GM18520 (cell line): ENCODE results near the gene CDK5RAP2.

Source experiments
- ATAC-seq: cut with Tn5 transposase; IDR thresholded peaks from one replicate; pipeline ENCODE4 v1.9.1; 2021; ENCODE audit not compliant: unreplicated experiment

The CDK5RAP2 gene

DNA sequence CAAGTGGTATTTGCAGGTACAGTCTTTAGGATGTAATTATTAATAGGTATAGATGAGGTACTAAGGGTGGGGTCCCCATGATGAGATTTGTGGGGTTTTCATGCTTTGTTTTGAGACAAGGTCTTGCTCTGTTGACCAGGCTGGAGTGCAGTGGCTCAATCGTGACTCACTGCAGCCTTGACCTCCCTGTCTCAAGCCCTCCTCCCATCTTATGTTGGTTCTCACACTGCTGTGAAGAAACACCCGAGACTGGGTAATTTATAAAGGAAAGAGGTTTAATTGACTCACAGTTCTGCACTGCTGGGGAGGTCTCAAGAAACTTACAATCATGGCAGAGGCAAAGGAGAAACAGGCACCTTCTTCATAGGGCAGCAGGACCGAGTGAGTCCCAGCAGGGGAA, 217.5 kb downstream of the CDK5RAP2 start:
- ATAC-seq: no peak

DNA sequence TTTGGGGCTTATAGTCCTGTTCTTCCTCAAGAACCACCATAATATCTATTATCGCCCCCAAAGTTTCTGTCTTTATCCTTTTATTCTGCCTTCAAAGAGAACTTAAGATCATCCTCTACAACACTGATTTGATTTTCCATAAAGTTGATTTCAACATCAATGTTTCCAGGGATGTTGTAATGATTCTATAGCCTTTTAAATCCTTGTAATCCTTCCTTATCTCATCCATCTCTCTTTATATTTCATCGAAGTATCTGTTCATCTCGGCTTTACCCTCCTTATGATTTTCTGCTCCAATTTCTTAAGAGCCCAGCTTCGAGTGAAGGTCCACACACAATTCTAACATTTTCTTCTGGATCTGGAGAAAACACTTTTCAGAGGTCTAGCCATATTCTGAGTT, 218.4 kb downstream of the CDK5RAP2 start:
- no peak for ATAC-seq

DNA sequence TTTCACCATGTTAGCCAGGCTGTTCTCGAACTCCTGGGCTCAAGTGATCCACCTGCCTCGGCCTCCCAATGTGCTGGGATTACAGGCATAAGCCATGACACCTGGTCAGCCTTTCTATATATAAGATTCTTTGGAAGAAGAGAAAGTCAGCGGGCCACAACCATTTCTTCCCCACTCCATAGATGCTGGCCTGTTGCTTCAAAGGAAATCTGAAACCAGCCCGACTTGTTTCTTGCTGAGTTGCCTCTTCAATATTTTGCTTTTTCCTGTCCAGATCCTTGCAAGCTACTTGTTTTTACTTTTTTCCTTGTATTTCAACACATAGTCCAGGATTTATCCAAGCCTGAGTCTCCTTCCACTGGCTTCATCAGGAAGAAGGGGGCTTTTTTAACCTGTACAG, 219.5 kb downstream of the CDK5RAP2 start:
- ATAC-seq: no peak

DNA sequence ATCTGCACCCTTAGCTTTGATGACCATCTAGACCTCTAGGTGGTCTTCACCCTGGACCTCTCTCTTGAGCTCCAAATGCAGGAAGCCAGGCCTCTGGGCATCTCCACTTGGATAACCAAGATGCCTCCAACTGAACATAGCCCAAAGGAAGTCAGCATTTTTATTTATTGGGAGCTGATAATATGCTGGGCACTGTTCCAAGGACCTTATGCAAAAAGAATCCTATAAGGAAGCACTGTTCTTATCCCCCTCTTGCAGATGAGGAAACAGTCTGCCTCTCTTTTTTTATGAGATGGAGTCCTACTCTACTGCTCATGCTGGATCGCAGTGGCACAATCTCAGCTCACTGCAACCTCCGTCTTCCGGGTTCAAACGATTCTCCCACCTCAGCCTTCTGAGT, 219.9 kb downstream of the CDK5RAP2 start:
- ATAC-seq: no peak

DNA sequence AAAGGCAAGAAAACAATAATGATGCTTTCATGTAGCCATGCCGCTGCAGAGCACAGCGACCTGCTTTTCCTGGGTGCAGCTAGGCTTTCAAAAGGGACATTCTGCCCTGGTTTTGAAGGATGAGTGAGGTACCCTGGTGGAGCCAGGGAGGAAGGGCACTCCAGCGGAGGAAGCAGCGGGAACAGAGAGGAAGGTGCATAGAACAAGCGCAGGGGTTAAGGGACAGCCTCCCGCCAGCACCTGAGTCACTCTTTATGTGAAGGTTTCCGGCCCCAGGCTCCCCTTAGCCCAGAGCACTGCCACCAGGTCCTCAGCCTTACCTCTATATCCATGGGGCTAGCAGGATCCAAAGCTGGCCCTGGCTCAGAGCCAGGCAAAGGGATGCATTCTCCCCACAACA, 221.1 kb downstream of the CDK5RAP2 start:
- ATAC-seq: no peak

DNA sequence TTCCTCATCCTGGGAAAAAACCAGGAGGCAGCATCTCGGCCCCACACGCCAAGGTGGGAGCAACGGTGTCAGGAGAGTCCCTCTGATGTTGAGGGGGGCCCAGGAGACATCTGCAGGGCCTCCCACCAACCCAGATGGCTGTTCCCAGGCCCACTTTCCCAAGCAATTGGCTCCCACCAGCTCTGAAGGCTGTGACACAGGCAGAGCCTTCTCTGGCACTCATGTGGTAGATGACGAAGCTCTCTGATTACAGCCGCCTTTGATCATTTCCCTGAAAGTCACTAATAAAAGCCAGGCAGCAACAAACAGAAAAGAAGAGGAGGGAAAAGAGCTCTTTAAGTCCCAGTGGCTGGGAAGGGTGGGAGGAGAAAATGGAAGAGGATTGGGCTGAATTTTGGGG, 226.5 kb downstream of the CDK5RAP2 start:
- ATAC-seq: no peak

DNA sequence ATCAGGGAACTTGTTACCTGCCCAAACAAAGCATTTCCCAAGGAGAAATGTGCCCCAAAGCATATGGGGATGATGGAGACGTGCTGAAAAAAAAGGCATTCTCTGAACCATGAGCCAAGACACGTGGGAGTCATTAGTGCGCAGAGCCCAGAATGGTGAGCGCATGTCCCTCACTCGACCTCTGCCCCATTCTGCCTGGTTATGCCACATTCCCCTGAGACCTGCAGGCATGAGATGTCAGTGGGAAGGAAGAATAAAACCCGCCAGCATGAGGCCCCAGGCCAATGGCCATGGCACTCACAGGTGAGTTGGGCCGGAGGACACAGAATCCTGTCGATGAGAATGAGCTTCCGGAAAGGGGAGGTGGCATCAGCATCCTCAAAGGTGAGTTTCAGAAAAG, 228.9 kb downstream of the CDK5RAP2 start:
- ATAC-seq: no peak

DNA sequence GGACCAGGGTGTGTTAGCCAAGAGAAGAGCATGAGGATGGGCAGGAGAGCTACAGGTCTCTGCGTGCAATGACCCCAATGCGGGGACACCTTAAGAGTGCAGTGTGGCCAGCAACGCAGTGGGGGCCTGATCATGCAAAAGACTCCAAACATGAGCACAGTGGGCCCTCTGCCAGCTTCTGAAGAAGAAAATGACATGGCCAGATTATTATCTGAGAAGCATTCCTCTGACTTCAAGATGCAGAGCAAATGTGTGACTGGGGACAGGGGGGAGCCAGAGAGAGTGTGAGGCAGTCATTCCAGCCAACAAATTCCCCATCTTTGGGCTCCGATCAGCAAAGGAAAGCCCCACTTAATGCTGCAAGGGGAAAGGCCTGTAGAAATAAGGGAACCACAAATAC, 229.4 kb downstream of the CDK5RAP2 start:
- ATAC-seq: no peak

DNA sequence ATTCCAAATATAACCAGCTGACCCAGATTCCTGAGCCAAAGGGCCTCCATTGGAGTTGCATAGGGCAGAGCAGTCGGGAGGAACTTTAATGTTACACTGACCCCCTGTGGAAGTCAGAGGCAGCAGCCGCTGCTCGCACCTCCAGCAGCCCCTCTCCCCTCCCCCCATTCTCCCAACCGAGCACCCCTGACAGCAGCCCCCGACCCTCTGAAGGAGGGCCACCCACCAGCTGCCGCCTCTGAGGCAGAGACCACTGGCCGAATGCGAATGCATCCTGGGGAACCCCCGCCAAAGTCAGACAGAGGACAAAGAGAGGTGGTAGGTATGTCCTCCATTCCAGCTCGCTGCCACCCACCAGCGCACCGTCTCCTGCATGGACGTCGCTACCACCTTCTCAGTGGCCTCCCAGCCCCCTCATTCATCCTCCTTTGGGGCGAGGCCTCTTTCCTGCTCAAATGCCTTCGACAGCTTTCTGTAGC, 231.0 kb downstream of the CDK5RAP2 start:
- ATAC-seq: no peak

DNA sequence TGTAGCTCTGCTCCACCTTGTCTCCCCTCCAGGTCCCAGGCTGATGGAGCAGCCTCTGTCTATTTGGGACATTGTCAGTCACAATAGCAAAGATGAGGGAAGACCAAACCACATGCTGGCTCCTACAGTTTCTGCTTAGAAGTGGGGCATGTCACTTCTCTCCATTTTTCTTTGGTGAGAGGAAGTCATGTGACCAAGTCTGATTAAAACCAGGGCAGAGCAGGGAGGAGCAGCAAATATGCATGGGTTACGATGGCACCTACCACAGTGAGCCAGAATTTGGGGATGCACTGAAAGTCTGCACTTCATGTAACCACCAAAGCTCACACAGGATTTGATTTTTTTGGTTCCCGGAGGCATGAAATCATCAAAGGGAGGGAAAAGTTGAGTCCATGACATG, 234.6 kb downstream of the CDK5RAP2 start:
- no peak for ATAC-seq

DNA sequence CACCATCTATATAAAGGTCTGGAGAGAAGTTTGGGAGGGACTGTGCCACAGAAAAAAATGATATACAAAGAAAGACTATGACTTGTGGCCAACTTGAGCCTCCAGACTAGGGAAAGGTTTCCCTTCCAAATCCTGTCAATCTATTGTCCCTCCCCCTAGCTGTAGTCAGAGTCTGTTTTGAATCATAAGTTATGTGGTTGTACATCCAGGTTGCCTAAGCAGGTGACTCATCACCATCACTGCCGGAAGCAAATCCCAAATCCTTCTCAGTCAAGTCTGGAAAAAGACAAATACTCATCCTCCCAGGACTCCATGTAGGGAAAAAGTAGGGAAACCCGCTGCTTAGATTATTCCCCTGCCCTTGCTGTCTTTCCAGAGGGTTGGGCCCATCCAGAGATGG, 235.7 kb downstream of the CDK5RAP2 start:
- no peak for ATAC-seq

DNA sequence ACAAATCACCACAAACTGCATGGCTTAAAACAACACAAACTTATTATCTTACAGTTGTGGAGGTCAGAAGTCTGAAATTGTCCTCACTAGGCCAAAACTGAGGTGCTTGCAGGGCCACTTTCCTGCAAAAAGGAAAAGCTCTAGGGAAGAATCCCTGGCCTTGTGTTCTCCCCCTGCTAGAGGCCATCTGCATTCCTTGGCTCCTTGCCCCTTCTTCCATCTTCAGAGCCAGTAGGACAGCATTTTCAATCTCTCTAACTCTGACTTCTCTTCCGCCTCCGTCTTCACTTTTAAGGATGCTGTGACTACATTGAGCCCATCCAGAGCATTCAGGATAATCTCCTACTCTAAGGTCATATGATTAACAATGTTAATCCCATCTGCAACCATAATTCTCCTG, 236.6 kb downstream of the CDK5RAP2 start:
- ATAC-seq: no peak
